SK-N-MC (cell line): ENCODE data around the gene ULK3.

Experiments
- DNase-seq: peaks from one replicate; pipeline ENCODE4 v3.0.0-alpha.2; 2011; ENCODE audit warnings: low read depth, low spot score
- H3K27ac ChIP-seq: fragments of 200-600 bp; sonication (generic); 2 replicates; pipeline ENCODE4 v1.5.1; 2016; ENCODE audit warnings: mixed run types
- H3K36me3 ChIP-seq: fragments of 200-600 bp; sonication (generic); 2 replicates; pipeline ENCODE4 v1.6.1; 2017; ENCODE audit warnings: antibody characterized with exemption, low read length, mixed read lengths; ENCODE audit not compliant: insufficient read depth
- H3K4me3 ChIP-seq: fragments of 200-600 bp; sonication (generic); 2 replicates; pipeline ENCODE4 v1.5.1; 2016
- H3K9ac ChIP-seq: fragments of 200-600 bp; sonication (generic); 2 replicates; pipeline ENCODE4 v1.8.0; 2017; ENCODE audit warnings: mixed run types, mixed read lengths; ENCODE audit not compliant: insufficient read length
- H3K9me3 ChIP-seq: fragments of 200-600 bp; sonication (generic); 2 replicates; pipeline ENCODE4 v1.6.1; 2017; ENCODE audit warnings: low read depth, mild to moderate bottlenecking, antibody characterized with exemption, low read length, moderate library complexity, mixed read lengths
- EZH2 ChIP-seq: fragments of 200-600 bp; sonication (generic); IDR thresholded peaks from one replicate; pipeline ENCODE4 v1.6.1; 2017; ENCODE audit warnings: antibody characterized with exemption
- FOXP2 ChIP-seq: optimal IDR thresholded peaks from 2 replicates; pipeline ENCODE3; 2011; ENCODE audit warnings: mild to moderate bottlenecking, moderate library complexity; ENCODE audit not compliant: insufficient read depth; ENCODE audit errors: extremely low read length, control extremely low read depth
- POLR2AphosphoS5 ChIP-seq: IDR thresholded peaks from 2 replicates; pipeline ENCODE4 v1.6.1; 2012; ENCODE audit warnings: mild to moderate bottlenecking, low read depth, low read length, borderline replicate concordance

ULK3 gene

DNA sequence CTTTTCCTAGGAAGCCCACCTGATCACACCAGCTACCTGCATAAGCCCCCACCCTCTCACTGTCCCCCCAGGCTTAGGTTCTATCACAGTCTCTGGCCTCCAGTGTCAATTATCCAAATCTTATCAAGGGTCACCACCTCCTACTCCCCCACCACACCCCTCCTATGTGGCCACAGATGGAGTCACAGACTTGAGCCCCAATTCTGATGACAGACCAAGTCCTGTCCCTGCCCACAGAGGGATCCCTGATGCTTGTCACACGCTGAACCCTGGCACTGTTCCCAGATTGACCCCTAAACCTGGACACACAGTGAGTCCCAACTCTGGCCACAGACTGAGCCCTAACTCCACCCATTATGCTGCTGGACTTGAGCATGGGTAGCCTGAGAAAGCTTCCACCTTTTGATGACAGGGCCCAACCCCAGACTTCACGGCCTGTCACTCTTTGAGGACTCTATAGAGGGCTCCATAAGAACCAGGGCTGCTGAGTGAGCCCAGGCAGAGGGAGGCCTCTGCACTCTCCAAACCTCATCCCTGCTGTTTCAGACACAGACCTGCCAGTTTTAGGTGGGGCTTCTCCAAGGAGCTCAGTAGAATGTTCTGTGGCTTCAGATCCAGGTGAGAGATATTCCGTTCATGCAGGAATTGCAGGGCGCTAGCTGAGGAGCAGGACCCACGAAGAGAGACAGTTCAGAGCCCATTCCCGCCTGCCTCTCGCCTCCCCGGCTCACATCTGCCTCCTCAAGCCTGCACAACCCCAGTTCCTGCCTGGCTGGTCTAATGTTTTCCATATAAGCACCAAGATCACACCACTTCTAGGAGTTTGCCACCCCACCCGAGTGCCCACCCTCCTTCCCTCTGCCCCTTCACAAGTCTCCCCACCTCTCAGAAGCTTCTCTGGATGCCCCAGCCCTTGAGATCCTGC, 1.8 kb downstream of the ULK3 start:
- TF ChIP-seq FOXP2 (no peak), POLR2AphosphoS5 (no peak), EZH2 (no peak)
- no peak overlapping the region for H3K9ac ChIP-seq
- no peaks in the 10 kb centered on the region for H3K9me3 ChIP-seq
- peak overlapping the region; percentile 100 for H3K4me3 ChIP-seq
- no peak for DNase-seq
- no peak overlapping the region for H3K27ac ChIP-seq
- H3K36me3 ChIP-seq = no peaks in the 10 kb centered on the region; the same call in 1 of the 2 replicates

DNA sequence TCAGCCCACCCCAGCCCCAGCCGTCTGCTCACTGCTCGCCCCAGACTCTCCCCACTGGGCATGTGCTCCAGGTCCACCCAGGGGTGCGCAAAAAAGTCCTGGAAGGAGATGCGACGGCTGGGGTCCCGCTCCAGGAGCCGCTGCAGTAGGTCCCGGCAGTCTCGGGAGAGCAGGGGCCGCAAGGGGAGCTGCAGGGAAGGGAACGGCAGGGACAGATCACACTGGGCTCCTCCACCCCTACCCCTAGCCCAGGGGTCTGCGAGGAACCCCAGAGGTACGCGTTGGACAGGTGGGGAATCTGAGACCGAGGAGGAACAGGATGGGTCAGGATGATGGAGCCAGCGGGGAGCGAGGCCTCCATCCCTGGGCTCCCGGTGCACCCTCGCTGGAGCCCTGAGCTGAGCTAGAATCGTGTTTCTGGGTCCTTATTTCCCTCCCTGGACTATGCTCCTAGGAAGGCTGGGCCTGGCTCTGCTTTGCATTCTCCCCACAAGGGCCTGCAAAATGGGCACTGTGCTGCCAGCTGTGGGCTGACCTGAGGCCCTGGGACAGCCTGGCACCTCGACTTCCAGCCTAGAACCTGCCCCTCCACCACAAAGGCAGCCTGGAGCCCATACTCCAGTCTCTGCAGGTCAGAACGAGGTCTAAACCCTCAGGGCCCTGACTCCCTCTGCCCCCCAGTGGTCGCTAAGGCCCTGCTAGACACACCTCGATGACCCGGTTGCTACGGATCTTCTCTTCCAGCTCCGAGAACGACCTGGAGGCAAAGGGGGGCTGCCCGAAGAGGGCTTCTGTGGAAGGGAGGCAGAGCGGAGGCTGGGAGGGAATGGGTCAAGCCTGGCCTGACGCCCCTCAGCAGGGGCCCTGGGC, 3.2 kb downstream of the ULK3 start:
- H3K27ac ChIP-seq = no peak overlapping the region
- TF ChIP-seq POLR2AphosphoS5 (no peak), FOXP2 (no peak)
- H3K4me3 ChIP-seq = no peak overlapping the region
- H3K9ac ChIP-seq = no peak overlapping the region
- DNase-seq = no peak
- no peaks in the 10 kb centered on the region for H3K9me3 ChIP-seq
- no peaks in the 10 kb centered on the region; the same call in 1 of the 2 replicates for H3K36me3 ChIP-seq

DNA sequence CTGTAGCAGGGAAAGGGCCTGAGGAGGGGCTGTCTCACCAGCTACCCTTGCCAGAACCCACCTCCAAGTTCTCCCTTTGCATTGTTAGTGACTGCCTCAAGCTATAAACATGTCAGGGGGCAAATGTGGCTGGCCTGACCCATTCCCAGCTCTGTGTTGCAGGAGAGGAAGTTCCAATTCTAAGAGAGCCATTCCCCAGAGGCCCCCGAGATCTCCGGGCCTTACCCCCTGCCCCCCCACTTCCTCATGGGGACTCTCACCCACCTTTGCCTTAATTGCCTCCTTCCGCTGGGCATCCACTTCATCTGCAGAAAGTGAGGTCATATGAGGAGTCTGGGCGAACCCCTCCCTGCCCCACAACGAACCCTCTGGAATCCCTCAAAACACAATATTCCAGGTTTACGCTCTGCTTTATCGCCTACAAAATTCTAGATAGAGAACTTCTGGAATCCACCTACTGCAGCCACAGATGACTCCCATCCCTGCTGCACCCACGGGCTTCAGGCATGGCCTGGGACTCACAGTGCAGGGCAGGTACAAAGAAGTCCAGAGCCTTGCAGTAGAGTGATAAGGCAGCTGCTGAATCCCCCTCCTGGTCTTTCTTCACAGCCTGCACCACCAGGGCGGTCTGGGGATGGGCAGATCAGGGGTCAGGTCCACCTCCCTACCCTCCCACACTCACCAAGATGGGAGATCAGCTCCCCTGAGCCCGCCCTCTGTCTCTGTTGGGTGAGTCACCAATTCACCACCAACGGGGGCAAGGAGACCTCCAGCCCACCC, 4.0 kb downstream of the ULK3 start:
- H3K4me3 ChIP-seq = no peak overlapping the region
- TF ChIP-seq FOXP2 (no peak), EZH2 (no peak), POLR2AphosphoS5 (no peak)

DNA sequence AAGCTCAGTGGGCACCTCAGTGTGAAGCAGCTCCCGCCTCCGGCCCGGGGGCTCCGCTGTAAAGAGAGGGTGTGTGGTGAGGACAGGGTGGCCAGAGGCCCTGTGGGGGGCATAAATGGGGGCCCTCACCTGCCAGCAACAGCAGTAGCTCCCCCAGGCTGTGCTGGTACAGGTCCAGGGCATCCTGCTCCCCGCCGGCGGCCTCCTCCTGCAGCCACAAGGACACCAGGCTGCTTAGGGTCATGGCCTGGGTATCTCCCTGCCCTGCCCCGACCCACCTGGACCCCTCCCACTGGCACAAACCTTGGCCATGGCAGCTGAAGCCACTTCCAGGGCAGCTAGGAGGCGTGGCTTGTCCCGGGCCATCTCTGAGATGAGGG, 4.8 kb downstream of the ULK3 start:
- no peaks in the 10 kb centered on the region; the same call in 1 of the 2 replicates for H3K36me3 ChIP-seq
- no peak overlapping the region for H3K9ac ChIP-seq
- H3K4me3 ChIP-seq = no peak overlapping the region
- TF ChIP-seq EZH2 = no peak
- no peak for TF ChIP-seq FOXP2
- no peak for TF ChIP-seq POLR2AphosphoS5
- H3K27ac ChIP-seq = no peak overlapping the region
- no peak for DNase-seq
- no peaks in the 10 kb centered on the region for H3K9me3 ChIP-seq

More for the DNA sequence above, 4.0 kb downstream of the ULK3 start:
- Histone ChIP-seq H3K36me3 (no peaks in the 10 kb centered on the region; the same call in 1 of the 2 replicates), H3K27ac (no peak overlapping the region), H3K9ac (no peak overlapping the region), H3K9me3 (no peaks in the 10 kb centered on the region)
- DNase-seq = no peak

DNA sequence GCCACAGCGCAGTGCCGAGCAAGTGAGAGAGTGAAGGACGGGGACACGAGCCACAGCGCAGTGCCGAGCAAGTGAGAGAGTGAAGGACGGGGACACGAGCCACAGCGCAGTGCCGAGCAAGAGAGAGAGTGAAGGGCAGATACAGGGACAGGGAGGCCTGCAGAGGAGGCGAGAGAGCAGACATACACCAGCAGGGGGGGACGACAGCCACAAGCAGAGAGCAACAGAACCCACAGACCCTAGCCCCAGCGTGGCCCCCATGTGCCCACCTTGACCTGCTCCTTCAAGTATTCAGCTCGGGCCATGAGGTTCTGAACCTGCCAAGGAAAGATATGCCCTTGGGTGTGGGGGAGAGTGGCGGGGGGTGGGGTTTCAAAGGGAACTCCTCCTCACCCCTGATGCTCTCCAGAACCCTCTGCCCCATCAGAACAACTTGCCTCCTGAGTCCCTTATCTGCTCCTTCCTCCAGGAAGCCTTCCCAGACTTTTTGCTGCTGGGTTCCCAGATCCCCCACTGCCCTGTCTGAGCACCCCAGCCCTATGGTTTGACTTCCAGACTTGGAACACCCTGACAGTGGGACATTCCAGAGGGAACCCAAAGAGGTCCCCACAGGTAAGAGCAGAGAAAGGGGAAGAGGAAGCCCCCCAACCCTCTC, 5.3 kb downstream of the ULK3 start:
- Histone ChIP-seq H3K36me3 (no peaks in the 10 kb centered on the region; the same call in 1 of the 2 replicates), H3K4me3 (no peak overlapping the region), H3K27ac (no peak overlapping the region), H3K9me3 (no peaks in the 10 kb centered on the region), H3K9ac (no peak overlapping the region)
- no peak for DNase-seq
- TF ChIP-seq POLR2AphosphoS5 = no peak
- TF ChIP-seq FOXP2 = no peak
- TF ChIP-seq EZH2 = no peak

GRCh38 chr15:74836846-74837245, 6.1 kb downstream of the ULK3 start:
- H3K9me3 ChIP-seq = no peaks in the 10 kb centered on the region
- TF ChIP-seq FOXP2 = no peak
- no peak for TF ChIP-seq POLR2AphosphoS5
- TF ChIP-seq EZH2 = no peak
- no peak overlapping the region for H3K9ac ChIP-seq
- no peak overlapping the region for H3K27ac ChIP-seq
- no peak overlapping the region for H3K4me3 ChIP-seq
- DNase-seq = no peak
- no peaks in the 10 kb centered on the region; the same call in 1 of the 2 replicates for H3K36me3 ChIP-seq

- Histone ChIP-seq H3K27ac (no peak overlapping the region), H3K4me3 (no peak overlapping the region), H3K9ac (no peak overlapping the region), H3K36me3 (no peaks in the 10 kb centered on the region; the same call in 1 of the 2 replicates), H3K9me3 (no peaks in the 10 kb centered on the region)
- no peak for DNase-seq
- TF ChIP-seq POLR2AphosphoS5 = no peak
These were observed 7.6 kb downstream of the ULK3 start for GRCh38 chr15:74835312-74835823.
